Liver (tissue), 3 donors: Measurements from ENCODE around the gene BTN2A1.

Experiments
- CTCF ChIP-seq: fragments of 150-350 bp; IDR thresholded peaks from 2 replicates; pipeline ENCODE4 v1.5.1; 2017; ENCODE audit warnings: improper control_type of control experiment, low read depth, low read length; ENCODE audit not compliant: missing input control
- JUND ChIP-seq, 2 donors: IDR thresholded peaks; 2 replicates each; pipeline ENCODE4 v1.6.1; 2016; ENCODE audit warnings: antibody characterized with exemption in 2 of 2
- MAX ChIP-seq: IDR thresholded peaks from 2 replicates; pipeline ENCODE4 v1.6.1; 2016; ENCODE audit warnings: antibody characterized with exemption
- REST ChIP-seq: IDR thresholded peaks from 2 replicates; pipeline ENCODE4 v1.6.1; 2016; ENCODE audit warnings: antibody characterized with exemption, mild to moderate bottlenecking
- donor health status: healthy.
- donor health status: healthy.

GRCh38 chr6:26489996-26490964 lies 32.5 kb downstream of the BTN2A1 start:
- TF ChIP-seq MAX (no peak), CTCF (no peak), JUND (IDR thresholded peaks at IDR 0.05) (no peak), REST (no peak)
